GM23248 (cell line): ENCODE measurements around the gene GPR108.

ENCODE experiments used
- EZH2 ChIP-seq: fragments of 200-600 bp; sonication (generic); IDR thresholded peaks from 2 replicates; pipeline ENCODE4 v1.6.1; 2018; ENCODE audit warnings: antibody characterized with exemption, mild to moderate bottlenecking; ENCODE audit not compliant: insufficient read depth, poor library complexity, severe bottlenecking
- EZH2phosphoT487 ChIP-seq: fragments of 200-600 bp; sonication (generic); IDR thresholded peaks from 2 replicates; pipeline ENCODE4 v1.6.1; 2018; ENCODE audit warnings: antibody characterized with exemption, moderate library complexity, mild to moderate bottlenecking, low read depth; ENCODE audit not compliant: insufficient read depth

DNA sequence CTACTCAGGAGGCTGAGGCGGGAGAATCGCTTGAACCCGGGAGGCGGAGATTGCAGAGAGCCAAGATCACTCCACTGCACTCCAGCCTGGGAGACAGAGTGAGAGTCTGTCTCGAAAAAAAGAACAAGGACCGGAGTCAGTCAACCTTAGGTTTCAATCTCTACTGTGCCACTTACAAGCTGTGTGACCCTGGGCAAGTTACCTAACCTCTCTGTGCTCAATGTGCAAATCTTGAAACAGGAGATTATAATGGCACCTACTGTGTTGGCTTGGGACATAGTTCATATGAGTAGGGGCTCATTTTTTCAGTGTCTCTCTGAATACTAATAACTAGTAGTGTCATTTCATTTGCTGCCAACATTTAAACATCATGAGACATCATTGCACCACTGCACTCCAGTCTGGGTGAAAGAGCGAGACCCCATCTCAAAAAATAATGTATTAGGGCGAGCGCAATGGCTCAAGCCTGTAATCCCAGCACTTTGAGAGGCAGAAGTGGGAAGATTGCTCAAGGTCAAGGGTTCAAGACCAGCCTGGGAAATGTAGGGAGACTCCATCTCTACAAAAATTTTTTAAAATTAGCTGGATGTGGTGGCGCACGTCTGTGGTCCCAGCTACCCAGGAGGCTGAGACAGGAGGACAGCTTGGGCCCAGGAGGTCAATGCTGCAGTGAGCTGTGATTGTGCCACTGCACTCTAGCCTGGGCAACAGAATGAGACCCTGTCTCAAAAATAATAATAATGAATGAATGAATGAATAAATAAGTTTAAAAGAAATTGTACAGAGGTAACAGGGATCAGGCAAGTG, 22.4 kb downstream of the GPR108 start:
- no peak for TF ChIP-seq EZH2phosphoT487
- no peak for TF ChIP-seq EZH2
